Activated CD8-positive, alpha-beta T cell treated with anti-CD3 and anti-CD28 coated beads for 36 hours (primary cell): ENCODE measurements around the gene CTDSP2. TPM values are rescaled to one million over a fixed set of nuclear protein-coding genes. Genes with fewer than 3 reads are reported as not detected.

Source experiments
- ATAC-seq: fragments of 200-7000 bp; cut with Tn5 transposase; one replicate; pipeline ENCODE4 v1.10.0; 2021; ENCODE audit warnings: mild to moderate bottlenecking, moderate library complexity
- CTCF ChIA-PET: fragments of 350-600 bp; sonication (Branson Sonifier 250); formaldehyde crosslinking; loops from one replicate; lab custom pipeline; 2021; ENCODE audit warnings: antibody characterized with exemption; lab: Charles Lee
- POLR2A ChIA-PET: fragments of 350-600 bp; sonication (Branson Sonifier 250); formaldehyde crosslinking; loops from one replicate; lab custom pipeline; 2021; ENCODE audit warnings: antibody characterized with exemption; lab: Charles Lee
- DNase-seq: peaks from one replicate; pipeline ENCODE4 v3.0.0-alpha.2; 2020
- H3K27ac Mint-ChIP-seq: one replicate; pipeline ENCODE4 v1.8.0; 2021; ENCODE audit warnings: mild to moderate bottlenecking, mixed read lengths
- H3K27me3 Mint-ChIP-seq: one replicate; pipeline ENCODE4 v1.8.0; 2021; ENCODE audit warnings: mixed read lengths
- H3K36me3 Mint-ChIP-seq: one replicate; pipeline ENCODE4 v1.8.0; 2021; ENCODE audit warnings: low read depth, mixed read lengths
- H3K4me1 Mint-ChIP-seq: one replicate; pipeline ENCODE4 v1.8.0; 2021; ENCODE audit warnings: low read depth, mixed read lengths
- H3K4me3 Mint-ChIP-seq: one replicate; pipeline ENCODE4 v1.8.0; 2021; ENCODE audit warnings: mild to moderate bottlenecking, moderate library complexity, mixed read lengths
- H3K9me3 Mint-ChIP-seq: one replicate; pipeline ENCODE4 v1.8.0; 2021; ENCODE audit warnings: mixed read lengths
- intact Hi-C: fragments of 100-400 bp; cut with micrococcal nuclease; formaldehyde crosslinking; loops from one replicate; pipeline ENCODE4 v1.10.0; 2022
- total RNA-seq, 2 experiments: library from RNA; stranded (reverse); gene quantifications; one replicate each; pipeline ENCODE4 v1.2.3, GENCODE V29; 2021
- TF ChIP-seq, protein P1 (sequence below): fragments of 200-600 bp; IDR thresholded peaks from one replicate; pipeline ENCODE4 v1.8.0; 2022; ENCODE audit warnings: antibody characterized with exemption, mild to moderate bottlenecking

The CTDSP2 gene
- total RNA-seq, 2 experiments from 2014 or later, result 67.1 to 67.2 TPM

DNA sequence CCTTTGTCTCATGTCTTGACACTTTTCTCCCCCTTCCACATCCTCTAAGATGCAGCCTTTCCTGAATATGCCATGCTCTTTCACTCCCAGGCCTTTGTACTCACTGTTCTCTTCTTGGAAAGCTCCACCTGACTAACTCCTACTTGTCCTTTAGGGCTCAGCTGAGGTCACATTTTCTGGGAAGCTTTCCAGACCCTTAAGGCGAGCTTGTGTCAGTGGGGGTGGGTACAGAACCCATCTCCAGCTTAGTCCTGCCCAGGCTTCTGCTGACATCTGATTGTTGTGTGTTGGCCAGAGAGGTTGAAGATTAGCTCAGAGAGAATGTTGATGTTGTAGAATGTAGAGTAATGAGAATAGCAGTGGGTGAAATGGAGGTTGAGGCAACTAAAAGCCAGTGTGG is 66.8 kb downstream of the CTDSP2 start:
- CTCF ChIA-PET, result interaction anchor here (0.5 to 13.4 kb wide), 3 partner anchors 16 to 124 kb away, joined by 3 to 122 read pairs (median 6); partner anchors contain the start of gene CYP27B1
- no peak overlapping the region for H3K27ac Mint-ChIP-seq
- H3K4me3 Mint-ChIP-seq, result no peak overlapping the region
- POLR2A ChIA-PET, result interaction anchor here (0.8 kb wide), 1 partner anchor 13 kb away, joined by 3 read pairs; the partner anchor contains the start of gene CYP27B1
- no peaks in the 10 kb centered on the region for H3K27me3 Mint-ChIP-seq
- peaks cover 16% of the 10 kb centered on the region for H3K36me3 Mint-ChIP-seq
- intact Hi-C loops, result loop anchor here (5.0 kb wide), 1 partner anchor 128 kb away; no protein-coding TSS in a partner anchor
- H3K4me1 Mint-ChIP-seq, result peaks cover 28% of the 10 kb centered on the region
- no peak for ATAC-seq
- TF ChIP-seq, protein P1, sequence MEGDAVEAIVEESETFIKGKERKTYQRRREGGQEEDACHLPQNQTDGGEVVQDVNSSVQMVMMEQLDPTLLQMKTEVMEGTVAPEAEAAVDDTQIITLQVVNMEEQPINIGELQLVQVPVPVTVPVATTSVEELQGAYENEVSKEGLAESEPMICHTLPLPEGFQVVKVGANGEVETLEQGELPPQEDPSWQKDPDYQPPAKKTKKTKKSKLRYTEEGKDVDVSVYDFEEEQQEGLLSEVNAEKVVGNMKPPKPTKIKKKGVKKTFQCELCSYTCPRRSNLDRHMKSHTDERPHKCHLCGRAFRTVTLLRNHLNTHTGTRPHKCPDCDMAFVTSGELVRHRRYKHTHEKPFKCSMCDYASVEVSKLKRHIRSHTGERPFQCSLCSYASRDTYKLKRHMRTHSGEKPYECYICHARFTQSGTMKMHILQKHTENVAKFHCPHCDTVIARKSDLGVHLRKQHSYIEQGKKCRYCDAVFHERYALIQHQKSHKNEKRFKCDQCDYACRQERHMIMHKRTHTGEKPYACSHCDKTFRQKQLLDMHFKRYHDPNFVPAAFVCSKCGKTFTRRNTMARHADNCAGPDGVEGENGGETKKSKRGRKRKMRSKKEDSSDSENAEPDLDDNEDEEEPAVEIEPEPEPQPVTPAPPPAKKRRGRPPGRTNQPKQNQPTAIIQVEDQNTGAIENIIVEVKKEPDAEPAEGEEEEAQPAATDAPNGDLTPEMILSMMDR, result no peak
- no peaks in the 10 kb centered on the region for H3K9me3 Mint-ChIP-seq
- no peak for DNase-seq

DNA sequence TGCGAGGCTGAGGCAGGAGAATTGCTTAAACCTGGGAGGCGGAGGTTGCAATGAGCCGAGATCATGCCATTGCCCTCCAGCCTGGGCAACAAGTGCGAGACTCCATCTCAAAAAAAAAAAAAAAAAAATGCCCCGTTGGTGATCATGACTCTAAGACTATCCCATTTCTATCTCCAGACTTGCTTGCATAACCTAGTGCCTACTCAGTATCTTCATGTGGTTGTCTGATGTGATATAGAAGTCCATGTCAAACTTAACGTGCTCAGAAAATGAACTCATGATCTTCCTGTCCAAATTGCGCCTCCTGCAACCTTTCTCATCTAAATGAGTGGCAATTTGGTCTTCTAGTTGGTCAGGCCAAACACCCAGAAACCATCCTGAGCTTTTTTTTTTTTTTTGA is 68.6 kb downstream of the CTDSP2 start:
- H3K4me3 Mint-ChIP-seq, result no peak overlapping the region
- peaks cover 8% of the 10 kb centered on the region for H3K36me3 Mint-ChIP-seq
- peaks cover 21% of the 10 kb centered on the region for H3K4me1 Mint-ChIP-seq
- TF ChIP-seq, protein P1, result no peak
- ChIA-PET CTCF (interaction anchor here (0.7 to 13.4 kb wide), 2 partner anchors 14 to 22 kb away, joined by 3 to 122 read pairs; partner anchors contain the start of gene CYP27B1), POLR2A (interaction anchor here (1.2 kb wide), 1 partner anchor 13 kb away, joined by 4 read pairs; no protein-coding TSS in a partner anchor)
- intact Hi-C loops, result no loop called here
- DNase-seq (no peak), ATAC-seq (no peak)
- H3K27ac Mint-ChIP-seq, result no peak overlapping the region
- no peaks in the 10 kb centered on the region for H3K27me3 Mint-ChIP-seq
- no peaks in the 10 kb centered on the region for H3K9me3 Mint-ChIP-seq

DNA sequence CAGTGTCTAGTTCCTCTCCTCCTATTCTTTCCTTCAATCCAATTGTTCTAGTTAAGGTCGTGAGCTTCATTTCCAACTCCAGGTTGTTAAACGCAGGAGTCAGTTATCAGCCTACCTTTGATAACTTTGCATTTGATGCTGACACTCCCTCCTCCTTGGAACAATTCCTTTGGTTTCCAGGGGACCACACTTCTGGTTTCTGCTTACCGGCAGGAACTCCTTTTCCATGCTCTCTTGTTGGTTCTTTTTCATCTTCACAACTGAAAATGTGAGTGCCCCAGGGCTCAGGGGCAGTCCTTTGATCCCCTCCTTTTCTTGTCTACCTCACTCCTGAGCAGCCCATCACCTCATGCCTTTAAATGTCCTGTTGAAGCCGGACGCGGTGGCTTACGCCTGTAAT is 69.2 kb downstream of the CTDSP2 start:
- TF ChIP-seq, protein P1, result no peak
- Mint-ChIP-seq H3K36me3 (peaks cover 5% of the 10 kb centered on the region), H3K4me1 (peaks cover 17% of the 10 kb centered on the region), H3K9me3 (no peaks in the 10 kb centered on the region), H3K4me3 (no peak overlapping the region), H3K27ac (no peak overlapping the region), H3K27me3 (no peaks in the 10 kb centered on the region)
- intact Hi-C loops, result no loop called here
- ATAC-seq (no peak), DNase-seq (no peak)
- ChIA-PET CTCF (interaction anchor here (13.4 kb wide), 1 partner anchor 14 kb away, joined by 122 read pairs; the partner anchor contains the start of gene CYP27B1), POLR2A (no interaction called here)

DNA sequence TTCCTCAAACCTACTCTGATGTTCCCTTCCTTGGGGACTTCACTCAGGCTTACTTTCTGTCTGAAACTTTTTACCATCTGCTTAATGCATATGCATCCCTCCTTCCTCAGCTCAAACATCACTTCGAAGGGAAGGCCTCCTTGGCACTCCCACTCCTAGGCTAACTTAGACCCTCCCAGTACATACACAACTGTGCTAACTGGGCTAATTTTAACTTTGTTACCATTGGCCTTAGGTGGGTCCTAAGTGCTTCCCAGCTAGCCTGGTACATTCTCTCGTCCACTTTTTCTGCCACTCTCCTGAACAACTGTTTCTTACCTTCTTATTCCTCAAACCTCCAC is 70.3 kb downstream of the CTDSP2 start:
- intact Hi-C loops, result no loop called here
- H3K27ac Mint-ChIP-seq, result no peak overlapping the region
- H3K4me3 Mint-ChIP-seq, result no peak overlapping the region
- peaks cover 8% of the 10 kb centered on the region for H3K36me3 Mint-ChIP-seq
- DNase-seq (no peak), ATAC-seq (no peak)
- H3K9me3 Mint-ChIP-seq, result no peaks in the 10 kb centered on the region
- ChIA-PET CTCF (interaction anchor here (13.4 kb wide), 1 partner anchor 13 kb away, joined by 122 read pairs; the partner anchor contains the start of gene CYP27B1), POLR2A (no interaction called here)
- peaks cover 10% of the 10 kb centered on the region for H3K4me1 Mint-ChIP-seq
- no peaks in the 10 kb centered on the region for H3K27me3 Mint-ChIP-seq
- TF ChIP-seq, protein P1, result no peak

DNA sequence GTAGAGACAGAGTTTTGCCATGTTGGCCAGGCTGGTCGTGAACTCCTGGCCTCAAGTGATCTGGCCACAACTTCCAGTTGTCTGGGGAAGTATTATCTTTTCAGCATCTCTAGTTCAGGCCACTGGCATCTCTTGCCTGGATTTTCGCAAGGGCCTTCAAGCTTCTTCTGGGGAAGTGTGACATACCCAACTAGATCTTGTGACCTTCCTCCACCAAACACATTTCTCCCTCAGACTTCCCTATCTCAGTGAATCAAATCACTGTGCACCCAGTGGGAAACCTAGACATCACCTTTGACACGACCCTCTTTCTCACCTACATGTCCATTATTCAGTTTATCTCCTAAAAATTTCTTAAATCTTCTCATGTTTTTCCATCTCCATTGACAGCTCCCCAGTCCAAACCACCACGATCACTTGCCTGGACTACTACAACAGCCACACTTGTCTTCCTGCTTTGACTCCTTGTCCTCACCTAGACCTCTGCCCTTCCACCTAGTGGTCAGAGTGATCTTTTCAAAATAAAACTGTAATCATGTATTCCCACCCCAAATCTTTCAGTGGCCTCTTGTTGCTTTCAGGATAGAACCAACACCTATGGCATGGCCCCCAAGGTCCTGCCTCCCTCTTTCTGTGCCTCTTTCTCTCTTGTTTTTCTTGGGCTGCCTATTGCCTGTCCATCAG is 70.8 kb downstream of the CTDSP2 start:
- peaks cover 13% of the 10 kb centered on the region for H3K4me1 Mint-ChIP-seq
- DNase-seq (no peak), ATAC-seq (no peak)
- TF ChIP-seq, protein P1, result no peak
- ChIA-PET POLR2A (interaction anchor here (1.3 kb wide), 1 partner anchor 11 kb away, joined by 3 read pairs; no protein-coding TSS in a partner anchor), CTCF (interaction anchor here (0.9 to 13.4 kb wide), 3 partner anchors 12 to 47 kb away, joined by 3 to 122 read pairs (median 3); partner anchors contain the start of gene CYP27B1)
- no peak overlapping the region for H3K27ac Mint-ChIP-seq
- H3K4me3 Mint-ChIP-seq, result no peak overlapping the region
- intact Hi-C loops, result no loop called here
- H3K27me3 Mint-ChIP-seq, result no peaks in the 10 kb centered on the region
- peaks cover 9% of the 10 kb centered on the region for H3K36me3 Mint-ChIP-seq
- H3K9me3 Mint-ChIP-seq, result no peaks in the 10 kb centered on the region
